CD14-positive monocyte (primary cell): ENCODE measurements around the gene NOP56. TPM values are rescaled to one million over a fixed set of nuclear protein-coding genes. Genes with fewer than 3 reads are reported as not detected.

Experiments
- DNase-seq, 3 donors: peaks; one replicate each; pipeline ENCODE4 v3.0.0-alpha.2; 2011 to 2022
- H2AFZ ChIP-seq: 2 replicates; pipeline ENCODE4 v1.6.0; 2012; ENCODE audit warnings: mild to moderate bottlenecking, low read depth, low read length, inconsistent platforms; ENCODE audit not compliant: insufficient read depth, poor library complexity, severe bottlenecking
- H3K27ac ChIP-seq, 2 donors: 1 replicate in 1 of 2; 2 replicates in 1 of 2; pipeline ENCODE4 v1.5.1; 2012 to 2013; ENCODE audit warnings: low read length in 2 of 2, control low read depth in 1 of 2, inconsistent platforms in 1 of 2, low read depth in 1 of 2, mild to moderate bottlenecking in 1 of 2
- H3K27me3 ChIP-seq, 2 donors: one replicate each; pipeline versions ENCODE4 v1.6.0 to v1.6.1; 2011 to 2013; ENCODE audit warnings: low read length in 2 of 2; ENCODE audit not compliant: control insufficient read depth in 2 of 2, insufficient read depth in 2 of 2
- H3K36me3 ChIP-seq, 2 donors: replicated peaks in 1 of 2; 1 replicate in 1 of 2; 2 replicates in 1 of 2; pipeline versions ENCODE4 v1.5.1 to v1.6.1; 2012 to 2013; ENCODE audit warnings: low read length in 2 of 2, control low read depth in 1 of 2, inconsistent platforms in 1 of 2, mild to moderate bottlenecking in 1 of 2; ENCODE audit not compliant: insufficient read depth in 2 of 2, control insufficient read depth in 1 of 2
- H3K4me1 ChIP-seq, 2 donors: 1 replicate in 1 of 2; 2 replicates in 1 of 2; pipeline versions ENCODE4 v1.5.1 to v1.6.1; 2012 to 2013; ENCODE audit warnings: low read length in 2 of 2, control low read depth in 1 of 2, inconsistent platforms in 1 of 2, mild to moderate bottlenecking in 1 of 2, moderate library complexity in 1 of 2; ENCODE audit not compliant: insufficient read depth in 2 of 2, control insufficient read depth in 1 of 2
- H3K4me2 ChIP-seq: replicated peaks from 2 replicates; pipeline ENCODE3; 2012; ENCODE audit warnings: low read length, moderate library complexity, mild to moderate bottlenecking; ENCODE audit not compliant: poor library complexity, severe bottlenecking; ENCODE audit errors: extremely low read depth
- H3K4me3 ChIP-seq, 3 experiments: fragments of 200-600 bp in 1 of 3; sonication (generic) in 1 of 3; replicated peaks in 1 of 3; 1 replicate in 2 of 3; 2 replicates in 1 of 3; pipeline ENCODE4 v1.5.1; 2011 to 2013; ENCODE audit warnings: low read length in 3 of 3, mild to moderate bottlenecking in 3 of 3, control low read depth in 2 of 3, low read depth in 2 of 3, inconsistent platforms in 1 of 3, moderate library complexity in 1 of 3
- H3K79me2 ChIP-seq: 2 replicates; pipeline ENCODE4 v1.6.0; 2012; ENCODE audit warnings: mild to moderate bottlenecking, control low read depth, inconsistent platforms, low read length, moderate library complexity; ENCODE audit not compliant: insufficient read depth
- H3K9ac ChIP-seq: 2 replicates; pipeline ENCODE4 v1.6.0; 2017; ENCODE audit warnings: low read length, mild to moderate bottlenecking; ENCODE audit not compliant: insufficient read depth, poor library complexity, severe bottlenecking
- H3K9me3 ChIP-seq, 2 donors: replicated peaks in 1 of 2; 1 replicate in 1 of 2; 2 replicates in 1 of 2; pipeline versions ENCODE4 v1.5.1 to v1.6.1; 2012 to 2013; ENCODE audit warnings: low read length in 2 of 2, control low read depth in 1 of 2; ENCODE audit not compliant: control insufficient read depth in 1 of 2, insufficient read depth in 1 of 2
- H4K20me1 ChIP-seq: 2 replicates; pipeline ENCODE4 v1.6.0; 2012; ENCODE audit warnings: mild to moderate bottlenecking, low read length, control low read depth, moderate library complexity; ENCODE audit not compliant: insufficient read depth
- H3K27ac Mint-ChIP-seq, 7 donors: one replicate each; pipeline ENCODE4 v1.8.0; 2020; ENCODE audit warnings: mild to moderate bottlenecking in 7 of 7, mixed read lengths in 7 of 7, moderate library complexity in 6 of 7, inconsistent platforms in 2 of 7
- H3K27me3 Mint-ChIP-seq, 3 donors: one replicate each; pipeline ENCODE4 v1.8.0; 2021 to 2022; ENCODE audit warnings: low read depth in 3 of 3, mild to moderate bottlenecking in 3 of 3, mixed read lengths in 3 of 3, moderate library complexity in 3 of 3, inconsistent platforms in 1 of 3
- H3K36me3 Mint-ChIP-seq, 2 donors: one replicate each; pipeline ENCODE4 v1.8.0; 2020; ENCODE audit warnings: mixed read lengths in 2 of 2, inconsistent platforms in 1 of 2, mild to moderate bottlenecking in 1 of 2
- H3K4me1 Mint-ChIP-seq: one replicate; pipeline ENCODE4 v1.8.0; 2020; ENCODE audit warnings: mild to moderate bottlenecking, mixed read lengths
- H3K4me3 Mint-ChIP-seq, 2 donors: one replicate each; pipeline ENCODE4 v1.8.0; 2020; ENCODE audit warnings: mild to moderate bottlenecking in 2 of 2, mixed read lengths in 2 of 2, moderate library complexity in 1 of 2
- H3K9me3 Mint-ChIP-seq, 7 donors: one replicate each; pipeline ENCODE4 v1.8.0; 2020 to 2022; ENCODE audit warnings: mixed read lengths in 7 of 7, mild to moderate bottlenecking in 6 of 7, moderate library complexity in 6 of 7, inconsistent platforms in 2 of 7
- CTCF ChIP-seq: fragments of 200-600 bp; IDR thresholded peaks from one replicate; pipeline ENCODE4 v1.8.0; 2022; ENCODE audit warnings: antibody characterized with exemption, mild to moderate bottlenecking
- WGBS: methylation state at CpG from one replicate; pipeline ENCODE4 v1.1.5; 2013; ENCODE audit warnings: missing lambda C conversion rate; ENCODE audit not compliant: insufficient coverage; 5-methylcytosine and 5-hydroxymethylcytosine counted together
- intact Hi-C, 2 donors: fragments of 100-400 bp; cut with micrococcal nuclease; formaldehyde crosslinking; loops; one replicate each; pipeline versions ENCODE4 v1.15.0 to v1.15.1; 2023
- polyA plus RNA-seq, 3 donors: library from polyadenylated mRNA; depleted of rRNA in 1 of 3; unstranded in 2 of 3; stranded (reverse) in 1 of 3; fragments of 300-500 nt in 2 of 3; fragments of >200 nt in 1 of 3; fragmentation: Illumina TruSeq in 2 of 3; gene quantifications; 1 replicate in 2 of 3; 2 replicates in 1 of 3; pipeline ENCODE4 v1.2.3, GENCODE V29; 2012 to 2021

Gene NOP56
- polyA plus RNA-seq, 3 donors = 27.3 to 102 (median 33.1) TPM

GRCh38 chr20:2652724-2653555, 508 bp downstream of the NOP56 start:
- H3K9ac ChIP-seq = peak overlapping the region; percentile 71
- peaks cover 17 to 33% of the 10 kb centered on the region in 2 donors for H3K4me1 ChIP-seq
- Mint-ChIP-seq H3K9me3 (no peaks in the 10 kb centered on the region), H3K4me3 (peak overlapping the region; percentile 88 to 95), H3K36me3 (peaks cover 39 to 43% of the 10 kb centered on the region in 2 donors), H3K4me1 (peaks cover 20% of the 10 kb centered on the region), H3K27ac (peak overlapping the region; percentile 65 to 95 (median 84)), H3K27me3 (no peaks in the 10 kb centered on the region)
- no peak for DNase-seq
- WGBS = under 1% methylated on average over 49 of the region's 56 CpGs
- H3K4me2 ChIP-seq = peak overlapping the region; percentile 91
- peaks cover 39 to 42% of the 10 kb centered on the region in 2 donors for H3K36me3 ChIP-seq
- peaks cover 38% of the 10 kb centered on the region for H4K20me1 ChIP-seq
- H3K9me3 ChIP-seq = no peaks in the 10 kb centered on the region
- H3K27ac ChIP-seq = peak overlapping the region in 1 of 2 donors; percentile 69
- no peaks in the 10 kb centered on the region for H3K27me3 ChIP-seq
- peak overlapping the region; percentile 95 for H2AFZ ChIP-seq
- peak overlapping the region; percentile 85 to 98 (median 89) for H3K4me3 ChIP-seq
- intact Hi-C loops = loop anchor here in 1 of 2 donors (5.0 kb wide), 1 partner anchor 551 kb away; the partner anchor contains the start of gene STK35
- TF ChIP-seq CTCF = no peak
- peaks cover 54% of the 10 kb centered on the region for H3K79me2 ChIP-seq

GRCh38 chr20:2653556-2654383, 1.3 kb downstream of the NOP56 start:
- H3K4me3 Mint-ChIP-seq = peak overlapping the region; percentile 88 to 95
- no peak for DNase-seq
- H3K27me3 Mint-ChIP-seq = no peaks in the 10 kb centered on the region
- Histone ChIP-seq H3K79me2 (peaks cover 54% of the 10 kb centered on the region), H3K9me3 (no peaks in the 10 kb centered on the region), H4K20me1 (peaks cover 46% of the 10 kb centered on the region), H2AFZ (no peak overlapping the region), H3K4me1 (peaks cover 17 to 33% of the 10 kb centered on the region in 2 donors), H3K9ac (no peak overlapping the region), H3K36me3 (peaks cover 47 to 50% of the 10 kb centered on the region in 2 donors), H3K4me3 (peak overlapping the region; percentile 85 to 98 (median 89)), H3K27me3 (no peaks in the 10 kb centered on the region), H3K27ac (peak overlapping the region in 1 of 2 donors; percentile 69), H3K4me2 (peak overlapping the region; percentile 91)
- peaks cover 20% of the 10 kb centered on the region for H3K4me1 Mint-ChIP-seq
- 65% methylated on average over 20 of the region's 24 CpGs for WGBS
- intact Hi-C loops = loop anchor here in 1 of 2 donors (5.0 kb wide), 1 partner anchor 551 kb away; the partner anchor contains the start of gene STK35
- TF ChIP-seq CTCF = no peak
- H3K9me3 Mint-ChIP-seq = no peaks in the 10 kb centered on the region
- peaks cover 46 to 51% of the 10 kb centered on the region in 2 donors for H3K36me3 Mint-ChIP-seq
- peak overlapping the region in 5 of 7 donors; percentile 22 to 95 (median 74) for H3K27ac Mint-ChIP-seq
